GM12864 (cell line): Measurements from ENCODE around the gene KLHL35.

Source experiments
- DNase-seq: peaks from one replicate; pipeline ENCODE4 v3.0.0-alpha.2; 2011; ENCODE audit warnings: low read depth
- H3K4me3 ChIP-seq: 2 replicates; pipeline ENCODE4 v1.5.1; 2011; ENCODE audit warnings: mild to moderate bottlenecking, low read depth, low read length, control low read depth
- CTCF ChIP-seq: IDR thresholded peaks from 2 replicates; pipeline ENCODE4 v1.5.1; 2011; ENCODE audit warnings: low read depth, mild to moderate bottlenecking, moderate library complexity, low read length, control low read depth, inconsistent platforms; ENCODE audit errors: missing control alignments

KLHL35 gene

GRCh38 chr11:75376175-75376574 lies 56.8 kb downstream of the KLHL35 start:
- H3K4me3 ChIP-seq = no peak overlapping the region
- DNase-seq = no peak
- TF ChIP-seq CTCF = peak; percentile 10

- no peak for DNase-seq
Observed at GRCh38 chr11:75375626-75376025, 57.4 kb downstream of the KLHL35 start.

GRCh38 chr11:75374646-75375045 lies 58.4 kb downstream of the KLHL35 start:
- H3K4me3 ChIP-seq = no peak overlapping the region
- TF ChIP-seq CTCF = no peak
- DNase-seq = no peak

More at GRCh38 chr11:75375626-75376025, 57.4 kb downstream of the KLHL35 start:
- H3K4me3 ChIP-seq = no peak overlapping the region
- TF ChIP-seq CTCF = no peak

- DNase-seq = no peak
- no peak for TF ChIP-seq CTCF
- H3K4me3 ChIP-seq = no peak overlapping the region
Observed at GRCh38 chr11:75373201-75373600, 59.8 kb downstream of the KLHL35 start.
